HG03108 (cell line): ENCODE measurements around the gene SECISBP2.
"Not testable (repeated sequence)": the region's sequence is repeated elsewhere in the genome, so short reads cannot be mapped to it uniquely, and the experiment has no call there.

Experiments
- ATAC-seq: cut with Tn5 transposase; IDR thresholded peaks from one replicate; pipeline ENCODE4 v1.9.1; 2021; ENCODE audit warnings: moderate library complexity; ENCODE audit not compliant: unreplicated experiment

The SECISBP2 gene

GRCh38 chr9:89309608-89310474 lies 8.5 kb upstream of the SECISBP2 start:
- no peak for ATAC-seq

DNA sequence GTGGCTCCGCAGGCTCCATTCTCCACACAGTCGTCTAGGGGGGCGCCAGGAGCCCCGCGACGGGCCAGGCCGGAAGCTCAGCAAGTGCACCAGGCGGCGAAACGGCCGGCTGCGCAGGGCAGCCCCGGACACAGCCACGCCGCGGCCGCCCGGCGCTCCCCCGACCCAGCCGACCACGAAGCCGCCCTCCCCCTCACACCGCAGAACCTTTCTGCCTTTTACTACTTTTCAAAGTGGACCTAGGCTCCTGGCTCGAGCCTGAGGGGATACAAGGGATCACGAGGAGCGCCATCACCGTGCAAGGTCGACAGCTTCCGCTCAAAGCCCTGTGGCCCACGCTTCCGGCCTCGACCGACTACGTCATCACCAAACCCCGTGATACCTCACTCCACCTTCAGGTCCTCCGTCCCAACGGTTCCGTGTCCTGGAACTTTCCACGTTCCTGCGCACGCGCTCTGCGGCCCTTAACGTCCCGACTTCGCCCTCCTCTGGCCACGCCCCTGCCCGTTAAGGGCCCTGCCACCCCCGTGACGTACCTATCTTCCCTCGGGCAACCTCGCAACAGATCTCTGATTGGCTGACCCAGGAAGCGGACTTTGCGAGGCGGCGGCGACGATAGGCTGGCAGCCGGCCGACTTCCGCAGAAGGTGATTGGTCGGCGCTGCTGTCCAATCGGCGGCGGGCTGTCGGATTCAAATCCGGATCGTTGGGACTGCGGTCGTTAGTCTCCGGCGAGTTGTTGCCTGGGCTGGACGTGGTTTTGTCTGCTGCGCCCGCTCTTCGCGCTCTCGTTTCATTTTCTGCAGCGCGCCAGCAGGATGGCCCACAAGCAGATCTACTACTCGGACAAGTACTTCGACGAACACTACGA lies 7.6 kb upstream of the SECISBP2 start, which contains the start of gene CKS2:
Gene CKS2 (plus strand): TSS at position 721 of the 871 bp plus-strand sequence. CDS start 98 bp downstream, at position 819.
- ATAC-seq, result peak; percentile 88

GRCh38 chr9:89311346-89312221 lies 6.7 kb upstream of the SECISBP2 start:
- peak; percentile 2 for ATAC-seq

- ATAC-seq, result no peak
Measured at GRCh38 chr9:89312222-89312571, 6.1 kb upstream of the SECISBP2 start.

GRCh38 chr9:89313842-89314241 lies 4.5 kb upstream of the SECISBP2 start:
- ATAC-seq, result no peak

DNA sequence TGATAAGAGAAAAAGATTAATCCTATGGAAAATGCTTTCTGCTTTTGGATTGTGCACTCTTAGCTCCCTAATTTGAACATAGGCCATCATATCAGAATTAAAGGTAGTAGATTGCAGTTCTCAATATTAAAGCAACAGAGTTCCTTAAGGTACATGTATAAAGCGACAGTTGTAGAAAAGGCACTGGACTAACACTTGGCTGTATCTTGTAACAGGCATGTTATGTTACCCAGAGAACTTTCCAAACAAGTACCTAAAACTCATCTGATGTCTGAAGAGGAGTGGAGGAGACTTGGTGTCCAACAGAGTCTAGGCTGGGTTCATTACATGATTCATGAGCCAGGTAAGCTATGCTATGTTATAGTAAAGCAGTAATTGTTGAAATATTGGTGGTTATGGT lies 3.3 kb upstream of the SECISBP2 start:
- no peak for ATAC-seq

DNA sequence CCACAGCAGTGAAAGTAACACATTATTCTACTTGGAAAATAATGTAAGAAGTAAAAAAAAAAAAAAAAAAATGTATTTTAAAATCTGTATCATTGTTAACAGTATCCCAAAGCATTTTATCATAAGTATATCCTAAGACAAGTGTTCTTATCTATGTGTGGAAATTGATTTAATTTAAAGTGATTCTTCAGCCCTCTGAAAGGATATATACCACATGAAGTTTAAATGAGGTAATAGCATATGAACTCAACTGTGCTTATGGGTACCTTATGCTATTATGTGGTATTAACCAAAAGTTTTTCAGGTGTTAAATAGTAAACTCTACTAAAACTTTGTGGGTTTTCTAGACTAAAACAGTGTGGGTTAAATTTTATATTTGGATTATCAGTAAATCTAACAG lies 2.8 kb upstream of the SECISBP2 start:
- no peak for ATAC-seq

GRCh38 chr9:89317282-89317681 lies 1.0 kb upstream of the SECISBP2 start:
- no peak for ATAC-seq

DNA sequence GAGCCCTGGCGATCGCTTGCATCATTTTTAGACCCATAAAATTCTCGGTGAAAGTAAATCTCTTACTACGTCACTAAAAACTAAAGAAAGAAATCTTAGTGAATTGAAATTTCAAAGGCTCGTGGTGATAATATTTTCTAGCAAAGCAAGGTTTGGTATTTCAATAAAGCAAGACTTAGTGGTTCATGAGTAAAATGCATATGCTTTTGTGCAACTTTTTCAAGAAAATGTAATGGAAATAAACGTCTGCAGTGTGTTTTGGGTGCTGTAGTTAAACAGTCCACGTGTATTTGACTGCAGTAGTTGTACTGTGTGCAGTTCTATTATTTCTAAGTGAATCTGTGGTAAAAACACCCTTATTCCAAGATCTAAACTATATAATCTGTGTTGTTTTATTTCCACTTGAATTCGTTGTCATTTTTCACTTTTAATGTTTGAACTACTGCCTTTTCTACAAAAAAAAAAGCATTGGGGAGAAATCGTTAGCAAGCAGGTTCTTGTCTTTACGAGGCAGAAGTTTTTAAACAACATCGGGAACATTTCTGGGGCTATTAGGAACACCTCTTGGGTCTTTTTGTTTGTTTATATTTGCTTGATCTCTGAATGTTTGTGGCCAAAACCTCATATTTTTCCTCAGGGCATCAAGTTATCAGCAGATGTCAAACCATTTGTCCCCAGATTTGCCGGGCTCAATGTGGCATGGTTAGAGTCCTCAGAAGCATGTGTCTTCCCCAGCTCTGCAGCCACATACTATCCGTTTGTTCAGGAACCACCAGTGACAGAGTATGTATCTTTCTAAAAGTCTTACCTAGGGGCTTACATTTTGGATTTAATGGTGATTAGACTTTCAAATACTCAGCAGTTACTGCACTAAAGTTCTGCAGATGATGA lies 960 bp downstream of the SECISBP2 start:
- ATAC-seq, result no peak

GRCh38 chr9:89323390-89323789 lies 5.1 kb downstream of the SECISBP2 start:
- no peak for ATAC-seq

GRCh38 chr9:89325733-89326132 lies 7.4 kb downstream of the SECISBP2 start:
- no peak for ATAC-seq

GRCh38 chr9:89328064-89328463 lies 9.8 kb downstream of the SECISBP2 start:
- ATAC-seq, result no peak

- no peak for ATAC-seq
Measured at GRCh38 chr9:89329917-89330316, 11.6 kb downstream of the SECISBP2 start.

GRCh38 chr9:89330513-89330912 lies 12.2 kb downstream of the SECISBP2 start:
- no peak for ATAC-seq

GRCh38 chr9:89339807-89340206 lies 21.5 kb downstream of the SECISBP2 start:
- ATAC-seq, result no peak

- peak; percentile 79 for ATAC-seq
Measured at GRCh38 chr9:89340332-89340731, 22.0 kb downstream of the SECISBP2 start.

DNA sequence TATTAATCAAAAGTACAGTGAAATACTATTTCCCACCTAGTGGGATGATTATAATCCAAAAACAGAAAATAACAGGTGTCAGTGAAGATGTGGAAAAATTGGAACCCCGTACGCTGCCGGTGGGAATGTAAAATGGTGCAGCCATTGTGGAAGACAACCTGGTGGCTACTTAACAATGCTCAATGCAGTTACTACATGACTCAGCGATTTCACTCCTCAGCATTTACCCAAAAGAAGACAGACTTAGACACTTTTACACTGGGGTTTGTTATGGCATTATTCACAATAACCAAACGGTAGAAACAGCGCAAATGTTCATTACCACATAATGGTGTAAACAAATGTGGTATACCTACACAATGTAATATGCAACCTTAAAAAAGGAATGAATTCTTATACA lies 23.9 kb downstream of the SECISBP2 start:
- no peak for ATAC-seq

GRCh38 chr9:89342948-89343347 lies 24.6 kb downstream of the SECISBP2 start:
- no peak for ATAC-seq

DNA sequence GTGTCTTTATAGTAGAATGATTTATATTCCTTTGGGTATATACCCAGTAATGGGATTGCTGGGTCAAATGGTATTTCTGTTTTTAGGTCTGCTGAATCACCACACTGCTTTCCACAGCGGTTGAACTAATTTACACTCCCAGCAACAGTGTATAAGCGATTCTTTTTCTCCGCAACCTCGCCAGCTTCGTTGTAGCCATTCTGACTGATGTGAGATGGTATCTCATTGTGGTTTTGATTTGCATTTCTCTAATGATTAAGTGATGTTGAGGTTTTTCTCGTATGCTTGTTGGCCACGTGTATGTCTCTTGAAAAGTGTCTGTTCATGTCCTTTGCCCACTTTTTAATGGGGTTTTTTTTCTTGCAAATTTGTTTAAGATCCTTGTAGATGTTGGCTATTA lies 25.5 kb downstream of the SECISBP2 start:
- not testable (repeated sequence) for ATAC-seq

- no peak for ATAC-seq
Measured at GRCh38 chr9:89345476-89345875, 27.2 kb downstream of the SECISBP2 start.
